PC-3 (cell line): Measurements from ENCODE around the gene MDK. TPM values are rescaled to one million over a fixed set of nuclear protein-coding genes. Genes with fewer than 3 reads are reported as not detected.

Experiments
- ATAC-seq: fragments of 200-7000 bp; cut with Tn5 transposase; 2 replicates; pipeline ENCODE4 v1.9.1; 2020; ENCODE audit warnings: mild to moderate bottlenecking, moderate library complexity
- BruUV-seq: library from RNA; stranded (reverse); fragments of 400-500 nt; replicated peaks from 2 replicates; lab custom pipeline; 2021; lab: Mats Ljungman, UMichigan
- CTCF ChIA-PET: fragments of 300-600 bp; sonication (Branson Sonifier 250); formaldehyde crosslinking; loops from one replicate; lab custom pipeline; 2022; ENCODE audit warnings: antibody characterized with exemption; lab: Charles Lee
- POLR2A ChIA-PET: fragments of 300-600 bp; sonication (Branson Sonifier 250); formaldehyde crosslinking; loops from one replicate; lab custom pipeline; 2022; ENCODE audit warnings: antibody characterized with exemption; ENCODE audit not compliant: unreplicated experiment; lab: Charles Lee
- DNase-seq: peaks from one replicate; pipeline ENCODE4 v3.0.0-alpha.2; 2015
- H2AFZ ChIP-seq: fragments of 300-600 bp; sonication (generic); 2 replicates; pipeline ENCODE4 v1.6.0; 2016; ENCODE audit warnings: antibody characterized with exemption, low read length
- H3F3A ChIP-seq: fragments of 300-600 bp; sonication (generic); one replicate; pipeline ENCODE4 v1.6.0; 2017; ENCODE audit warnings: antibody characterized with exemption, low read length, control low read depth, mild to moderate bottlenecking; ENCODE audit not compliant: unreplicated experiment
- H3K27ac ChIP-seq: fragments of 300-600 bp; sonication (generic); 2 replicates; pipeline ENCODE4 v1.5.1; 2016; ENCODE audit warnings: mild to moderate bottlenecking, low read length
- H3K27me3 ChIP-seq: fragments of 300-600 bp; sonication (generic); 2 replicates; pipeline ENCODE4 v1.6.1; 2016; ENCODE audit warnings: low read length, mixed read lengths
- H3K36me3 ChIP-seq: fragments of 300-600 bp; sonication (generic); 2 replicates; pipeline ENCODE4 v1.6.1; 2016; ENCODE audit warnings: low read depth, mixed run types, low read length, mixed read lengths
- H3K4me1 ChIP-seq: fragments of 300-600 bp; sonication (generic); 2 replicates; pipeline ENCODE4 v1.5.1; 2016; ENCODE audit warnings: low read length; ENCODE audit not compliant: insufficient read depth
- H3K4me2 ChIP-seq: fragments of 300-600 bp; sonication (generic); 2 replicates; pipeline ENCODE4 v1.6.0; 2016; ENCODE audit warnings: low read length
- H3K4me3 ChIP-seq: fragments of 300-600 bp; sonication (generic); 2 replicates; pipeline ENCODE4 v1.5.1; 2016; ENCODE audit warnings: mild to moderate bottlenecking, low read length, mixed read lengths
- H3K79me2 ChIP-seq: fragments of 300-600 bp; sonication (generic); 2 replicates; pipeline ENCODE4 v1.6.1; 2017; ENCODE audit warnings: low read length, mixed read lengths
- H3K9ac ChIP-seq: fragments of 300-600 bp; sonication (generic); 2 replicates; pipeline ENCODE4 v1.6.0; 2016; ENCODE audit warnings: mild to moderate bottlenecking, low read length
- H3K9me2 ChIP-seq: fragments of 300-600 bp; sonication (generic); replicated peaks from 2 replicates; pipeline ENCODE4 v1.6.1; 2016; ENCODE audit warnings: mixed run types, low read length, mixed read lengths
- H3K9me3 ChIP-seq: fragments of 300-600 bp; sonication (generic); 2 replicates; pipeline ENCODE4 v1.6.1; 2016; ENCODE audit warnings: low read length, mixed read lengths
- H4K20me1 ChIP-seq: fragments of 300-600 bp; sonication (generic); 2 replicates; pipeline ENCODE4 v1.6.1; 2016; ENCODE audit warnings: low read length, mixed read lengths
- CTCF ChIP-seq: fragments of 300-600 bp; sonication (generic); conservative IDR thresholded peaks from 2 replicates; pipeline ENCODE4 v1.5.1; 2017; ENCODE audit warnings: antibody characterized with exemption, low read depth, mild to moderate bottlenecking, low read length
- EZH2 ChIP-seq: fragments of 300-600 bp; sonication (generic); IDR thresholded peaks from one replicate; pipeline ENCODE4 v1.6.1; 2017; ENCODE audit warnings: antibody characterized with exemption, mild to moderate bottlenecking, low read length; ENCODE audit not compliant: unreplicated experiment
- EZH2phosphoT487 ChIP-seq: fragments of 300-600 bp; sonication (generic); IDR thresholded peaks from 2 replicates; pipeline ENCODE4 v1.6.1; 2018; ENCODE audit warnings: mild to moderate bottlenecking, antibody characterized with exemption, low read length, borderline replicate concordance
- intact Hi-C: fragments of 100-400 bp; cut with micrococcal nuclease; formaldehyde crosslinking; loops from 2 replicates; pipeline ENCODE4 v1.9.0; 2023
- total RNA-seq: library from RNA; depleted of rRNA; stranded (reverse); fragments of >200 nt; gene quantifications from 2 replicates; pipeline ENCODE4 v1.2.3, GENCODE V29; 2014

MDK gene
- total RNA-seq, 1 experiment from 2014 or later, result 184 TPM

- TF ChIP-seq EZH2phosphoT487 (no peak), CTCF (no peak), EZH2 (no peak)
- no peak overlapping the region for H3K4me3 ChIP-seq
- ChIA-PET CTCF (no interaction called here), POLR2A (interaction anchor here (0.6 kb wide), 1 partner anchor 116 kb away, joined by 8 read pairs; no protein-coding TSS in a partner anchor)
- H3K9ac ChIP-seq, result no peak overlapping the region
- no peak overlapping the region for H2AFZ ChIP-seq
- no TSS peak for BruUV-seq
- no peak overlapping the region for H3K4me2 ChIP-seq
- no peaks in the 10 kb centered on the region for H3F3A ChIP-seq
- DNase-seq, result no peak
- H3K36me3 ChIP-seq, result no peaks in the 10 kb centered on the region
- H4K20me1 ChIP-seq, result no peaks in the 10 kb centered on the region
- H3K9me3 ChIP-seq, result no peaks in the 10 kb centered on the region
- no peak for ATAC-seq
- no peak overlapping the region for H3K27ac ChIP-seq
- H3K9me2 ChIP-seq, result no peaks in the 10 kb centered on the region
- H3K27me3 ChIP-seq, result no peaks in the 10 kb centered on the region
- H3K79me2 ChIP-seq, result peaks cover 38% of the 10 kb centered on the region
- intact Hi-C loops, result no loop called here
- peaks cover 26% of the 10 kb centered on the region for H3K4me1 ChIP-seq
Measured at GRCh38 chr11:46359953-46360352, 21.5 kb upstream of the MDK start.

GRCh38 chr11:46360878-46361277 lies 20.6 kb upstream of the MDK start:
- Histone ChIP-seq H3K27ac (no peak overlapping the region), H3K36me3 (no peaks in the 10 kb centered on the region), H2AFZ (no peak overlapping the region), H3K27me3 (no peaks in the 10 kb centered on the region), H3K9ac (no peak overlapping the region), H3K9me2 (no peaks in the 10 kb centered on the region), H3K9me3 (no peaks in the 10 kb centered on the region), H3K4me1 (peaks cover 26% of the 10 kb centered on the region), H3K79me2 (peaks cover 40% of the 10 kb centered on the region), H3F3A (no peaks in the 10 kb centered on the region), H3K4me2 (no peak overlapping the region), H4K20me1 (no peaks in the 10 kb centered on the region), H3K4me3 (no peak overlapping the region)
- POLR2A ChIA-PET, result no interaction called here
- BruUV-seq, result no TSS peak
- CTCF ChIA-PET, result interaction anchor here (0.6 kb wide), 1 partner anchor 45 kb away, joined by 3 read pairs; no protein-coding TSS in a partner anchor
- ATAC-seq, result no peak
- no peak for DNase-seq
- TF ChIP-seq EZH2phosphoT487 (no peak), EZH2 (no peak), CTCF (no peak)
- intact Hi-C loops, result no loop called here

- no peak overlapping the region for H3K4me2 ChIP-seq
- H3F3A ChIP-seq, result no peaks in the 10 kb centered on the region
- DNase-seq, result no peak
- BruUV-seq, result no TSS peak
- ChIA-PET POLR2A (no interaction called here), CTCF (interaction anchor here (0.6 kb wide), 1 partner anchor 46 kb away, joined by 3 read pairs; no protein-coding TSS in a partner anchor)
- TF ChIP-seq CTCF (no peak), EZH2phosphoT487 (no peak), EZH2 (no peak)
- no peak overlapping the region for H3K9ac ChIP-seq
- ATAC-seq, result no peak
- intact Hi-C loops, result loop anchor here (2.0 kb wide), 1 partner anchor 13 kb away; no protein-coding TSS in a partner anchor
- H3K27me3 ChIP-seq, result no peaks in the 10 kb centered on the region
- no peak overlapping the region for H3K27ac ChIP-seq
- peaks cover 35% of the 10 kb centered on the region for H3K79me2 ChIP-seq
- H3K4me3 ChIP-seq, result no peak overlapping the region
- no peaks in the 10 kb centered on the region for H3K36me3 ChIP-seq
- H3K9me3 ChIP-seq, result no peaks in the 10 kb centered on the region
- no peaks in the 10 kb centered on the region for H3K9me2 ChIP-seq
- no peak overlapping the region for H2AFZ ChIP-seq
- H3K4me1 ChIP-seq, result peaks cover 26% of the 10 kb centered on the region
- no peaks in the 10 kb centered on the region for H4K20me1 ChIP-seq
Measured at GRCh38 chr11:46361283-46362155, 19.9 kb upstream of the MDK start.
